Stimulated activated CD8-positive, alpha-beta memory T cell treated with anti-CD3 and anti-CD28 coated beads, Interleukin-12 subunit alpha, Interleukin-12 subunit beta, amount 100 ng/mL, for 4 hours (primary cell): ENCODE data around the gene EFHC2.

ENCODE experiments used
- DNase-seq: peaks from one replicate; pipeline ENCODE4 v3.0.0-alpha.2; 2020; ENCODE audit warnings: low read depth

The EFHC2 gene, protein sequence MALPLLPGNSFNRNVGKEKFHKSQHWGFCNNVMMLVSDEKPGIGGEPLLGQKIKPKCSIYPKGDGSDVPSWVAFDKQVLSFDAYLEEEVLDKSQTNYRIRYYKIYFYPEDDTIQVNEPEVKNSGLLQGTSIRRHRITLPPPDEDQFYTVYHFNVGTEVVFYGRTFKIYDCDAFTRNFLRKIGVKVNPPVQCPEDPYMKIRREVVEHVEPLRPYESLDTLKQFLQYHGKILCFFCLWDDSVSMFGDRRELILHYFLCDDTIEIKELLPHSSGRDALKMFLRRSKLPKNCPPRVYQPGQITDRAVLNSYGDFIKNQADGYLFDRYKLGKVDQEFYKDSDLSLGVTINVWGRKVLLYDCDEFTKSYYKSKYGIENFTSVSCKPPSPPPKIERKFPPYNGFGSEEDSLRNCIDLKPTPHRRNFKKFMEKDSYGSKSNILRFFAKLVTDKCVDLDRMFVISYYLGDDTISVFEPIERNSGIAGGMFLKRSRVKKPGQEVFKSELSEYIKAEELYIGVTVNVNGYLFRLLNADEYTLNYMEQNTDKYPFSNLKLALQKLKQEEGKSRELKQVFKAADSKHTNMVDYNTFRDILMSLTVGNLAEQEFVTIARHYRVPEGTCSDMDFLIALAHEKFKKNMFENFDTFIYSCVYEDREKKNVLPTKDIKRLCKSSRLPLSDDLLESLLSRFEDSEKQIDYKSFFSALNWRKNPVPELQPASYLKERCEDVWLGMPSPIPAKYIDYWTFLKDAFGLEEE

GRCh38 chrX:44343412-44344141 lies at the start of gene EFHC2:
TSS of gene EFHC2 (minus strand) at chrX:44343672. CDS start at chrX:44343588, 84 bp downstream.
- peak; percentile 31 for DNase-seq

- DNase-seq = no peak
Measured at GRCh38 chrX:44392767-44393166, 49.3 kb upstream of the EFHC2 start.

GRCh38 chrX:44384688-44385338 lies 41.3 kb upstream of the EFHC2 start:
- DNase-seq = no peak

DNA sequence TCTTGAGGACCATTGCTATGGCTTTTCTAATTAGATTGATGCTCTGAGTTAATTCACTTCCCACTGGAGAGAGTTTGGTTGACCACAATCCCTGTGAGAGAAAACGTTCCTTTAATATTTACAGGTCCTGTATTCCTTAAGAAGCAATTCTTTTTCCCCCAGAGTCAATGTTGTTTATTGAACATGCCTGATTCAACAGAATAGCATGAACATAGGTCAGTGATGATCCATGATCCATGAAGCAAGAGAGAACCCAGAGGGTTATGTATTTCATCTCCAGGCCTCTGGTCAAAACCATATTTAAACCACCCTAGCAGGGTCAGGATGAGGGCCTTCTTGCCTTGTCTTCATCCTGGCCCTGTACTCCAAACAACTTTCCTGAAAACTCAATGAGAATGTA lies 39.4 kb upstream of the EFHC2 start:
- DNase-seq = no peak

GRCh38 chrX:44352758-44353157 lies 9.3 kb upstream of the EFHC2 start:
- no peak for DNase-seq

DNA sequence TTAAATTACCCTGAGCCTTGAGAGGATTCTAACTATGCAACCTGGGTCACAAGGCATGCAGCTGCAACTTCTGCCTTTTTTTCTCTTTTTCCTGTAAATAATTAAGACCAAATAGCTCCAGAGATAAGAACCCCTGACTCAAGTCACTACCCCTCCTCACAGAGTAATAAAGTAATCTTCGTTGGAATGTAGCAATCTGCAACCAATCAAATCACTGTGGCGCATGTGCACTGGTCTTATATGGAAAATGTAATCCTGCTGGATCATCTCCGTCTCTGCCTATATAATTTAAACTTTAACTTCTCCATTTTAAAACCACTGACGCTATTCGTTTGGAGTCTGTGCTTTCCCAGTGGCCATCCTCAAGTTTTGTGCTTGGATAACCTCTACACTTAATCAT lies 6.1 kb upstream of the EFHC2 start:
- no peak for DNase-seq

GRCh38 chrX:44344687-44345086 lies 1.2 kb upstream of the EFHC2 start:
- DNase-seq = no peak

GRCh38 chrX:44344194-44344593 lies 722 bp upstream of the EFHC2 start:
- peak; percentile 17 for DNase-seq

DNA sequence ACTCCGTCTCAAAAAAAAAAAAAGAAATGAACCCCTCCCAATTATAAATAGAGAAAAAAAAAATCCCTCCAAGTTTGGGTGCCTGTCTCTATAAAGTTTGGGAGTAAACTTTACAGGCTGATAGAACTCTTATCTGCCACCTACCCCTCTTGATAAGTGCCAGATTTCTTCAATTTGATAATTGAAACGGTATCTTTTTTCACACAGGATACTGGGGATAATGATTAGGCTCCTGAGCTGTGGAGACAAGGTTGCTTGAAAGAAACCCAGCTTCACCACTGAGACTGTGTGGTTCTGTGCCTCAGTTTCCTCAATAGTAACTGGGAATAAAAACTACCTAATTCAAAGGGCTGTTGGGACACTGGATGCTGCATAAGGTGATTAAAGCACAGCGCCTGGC lies 606 bp downstream of the EFHC2 start:
- no peak for DNase-seq

- DNase-seq = no peak
Measured at GRCh38 chrX:44338361-44338760, 5.1 kb downstream of the EFHC2 start.

DNA sequence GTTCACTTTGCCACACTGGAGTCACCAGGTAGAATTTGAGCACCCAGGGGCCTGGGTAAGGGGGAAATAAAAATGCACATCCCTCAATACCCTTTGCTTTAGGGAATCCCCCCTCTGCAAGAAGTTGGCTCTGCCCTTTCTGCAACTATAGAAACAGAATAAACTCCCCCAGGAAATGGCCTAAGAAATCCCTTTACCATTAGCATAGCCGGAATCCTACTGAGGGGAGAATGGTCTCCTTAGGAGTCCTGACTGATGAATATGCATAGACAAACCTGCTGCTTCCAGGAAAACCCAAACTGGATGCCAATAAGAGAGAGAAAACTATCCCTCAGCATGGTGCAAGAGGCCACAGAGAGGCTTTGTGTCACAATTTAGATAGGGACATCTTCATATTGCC lies 11.0 kb downstream of the EFHC2 start:
- DNase-seq = no peak

DNA sequence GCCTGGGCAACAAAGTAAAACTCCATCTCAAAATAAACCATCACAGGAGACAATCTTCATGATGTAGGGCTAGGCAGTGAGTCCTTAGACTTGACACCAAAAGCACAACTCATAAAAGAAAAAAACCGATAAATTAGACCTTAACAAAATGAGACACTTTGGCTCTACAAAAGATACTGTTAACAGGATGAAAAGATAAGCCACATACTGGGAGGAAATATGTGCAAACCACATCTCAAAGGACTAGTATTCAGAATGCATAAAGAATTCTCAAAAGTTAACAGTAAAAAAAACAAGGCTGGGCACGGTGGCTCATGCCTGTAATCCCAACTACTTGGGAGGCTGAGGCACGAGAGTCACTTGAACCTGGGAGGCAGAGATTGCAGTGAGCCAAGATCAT lies 13.2 kb downstream of the EFHC2 start:
- no peak for DNase-seq

- no peak for DNase-seq
Measured at GRCh38 chrX:44319550-44319949, 23.9 kb downstream of the EFHC2 start.

- DNase-seq = no peak
Measured at GRCh38 chrX:44317181-44317580, 26.3 kb downstream of the EFHC2 start.

DNA sequence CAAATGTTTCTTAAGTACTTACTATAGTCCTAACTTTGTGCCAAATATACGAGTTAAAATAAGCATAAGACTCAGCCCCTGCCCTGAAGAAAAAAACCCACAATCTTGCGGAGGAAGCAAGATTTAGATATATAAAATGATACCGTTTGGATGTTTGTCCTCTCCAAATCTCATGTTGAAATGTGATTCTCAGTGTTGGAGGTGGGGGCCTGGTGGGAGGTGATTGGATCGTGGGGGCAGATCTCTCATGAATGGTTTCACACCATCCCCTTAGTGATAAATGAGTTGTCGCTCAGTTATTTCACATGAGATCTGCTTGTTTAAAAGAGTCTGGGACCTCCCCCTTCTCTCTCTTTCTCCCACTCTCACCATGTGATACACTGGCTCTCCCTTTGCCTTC lies 28.7 kb downstream of the EFHC2 start:
- no peak for DNase-seq

GRCh38 chrX:44314259-44314734 lies 29.2 kb downstream of the EFHC2 start:
- DNase-seq = no peak

- DNase-seq = no peak
Measured at GRCh38 chrX:44312421-44312820, 31.1 kb downstream of the EFHC2 start.

DNA sequence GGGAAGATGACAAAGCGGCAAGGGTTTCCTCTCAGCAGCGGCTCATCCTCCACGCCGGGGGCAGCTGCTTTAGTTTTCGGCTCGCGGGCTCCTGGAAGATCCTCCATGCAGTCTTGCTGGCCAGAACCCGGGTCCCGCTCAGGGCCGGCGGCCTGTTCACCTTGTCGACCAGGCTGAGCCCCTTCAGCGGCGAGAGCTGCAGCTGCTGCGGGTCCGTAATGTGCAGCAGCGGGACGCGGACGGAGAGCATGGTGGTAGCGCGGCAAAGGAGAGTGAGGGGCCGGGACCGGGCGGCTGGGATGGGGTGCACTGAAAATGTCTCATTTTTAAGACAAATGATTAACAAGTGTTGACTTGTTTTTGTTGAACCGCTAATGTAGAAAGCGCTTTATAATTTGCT lies 33.2 kb downstream of the EFHC2 start:
- DNase-seq = no peak

DNA sequence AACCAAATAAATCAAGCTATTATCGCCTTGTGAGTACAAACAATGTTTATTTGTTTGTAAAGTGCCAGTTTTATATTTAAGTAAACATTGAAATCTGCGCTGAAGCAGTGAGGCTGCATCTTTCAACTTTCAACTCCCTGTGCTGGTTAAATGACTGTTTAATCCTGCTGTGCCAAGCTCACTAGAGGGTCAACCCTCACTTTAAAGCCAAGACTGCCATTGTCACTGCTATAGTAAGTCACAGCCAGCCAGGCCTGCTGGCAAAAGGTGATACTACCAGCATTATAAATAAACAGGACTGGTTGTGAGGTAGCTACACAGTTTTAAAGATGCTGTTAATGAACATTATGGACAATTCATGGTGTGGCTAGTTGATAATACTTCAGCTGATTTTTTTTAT lies 34.6 kb downstream of the EFHC2 start:
- no peak for DNase-seq

GRCh38 chrX:44306356-44306755 lies 37.1 kb downstream of the EFHC2 start:
- DNase-seq = no peak

- no peak for DNase-seq
Measured at GRCh38 chrX:44305921-44306320, 37.6 kb downstream of the EFHC2 start.

GRCh38 chrX:44303119-44303518 lies 40.4 kb downstream of the EFHC2 start:
- no peak for DNase-seq
